HG03159 (cell line): ENCODE results near the gene CNPY4.
A peak's percentile ranks its signal among the peaks of the same experiment; 100 is the strongest.
"Not testable (repeated sequence)": the region's sequence is repeated elsewhere in the genome, so short reads cannot be mapped to it uniquely, and the experiment has no call there.

Source experiments
- ATAC-seq: cut with Tn5 transposase; IDR thresholded peaks from one replicate; pipeline ENCODE4 v1.9.1; 2021; ENCODE audit warnings: mild to moderate bottlenecking, moderate library complexity; ENCODE audit not compliant: unreplicated experiment

Gene CNPY4

DNA sequence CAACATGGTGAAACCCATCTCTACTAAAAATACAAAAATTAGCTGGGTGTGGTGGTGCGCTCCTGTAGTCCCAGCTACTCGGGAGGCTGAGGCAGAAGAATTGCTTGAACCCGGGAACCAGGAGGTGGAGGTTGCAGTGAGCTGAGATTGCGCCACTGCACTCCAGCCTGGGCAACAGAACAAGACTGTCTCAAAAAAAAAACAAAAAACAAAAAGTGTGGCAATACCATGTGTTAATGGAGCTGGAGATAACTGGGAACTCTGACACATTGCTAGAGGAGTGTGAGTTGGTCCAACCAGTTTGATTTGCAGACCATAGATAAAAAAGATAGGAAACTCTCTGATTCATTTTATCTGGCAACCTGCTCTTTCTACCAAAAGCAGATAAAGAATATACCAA, 26.9 kb downstream of the CNPY4 start:
- ATAC-seq = not testable (repeated sequence)

DNA sequence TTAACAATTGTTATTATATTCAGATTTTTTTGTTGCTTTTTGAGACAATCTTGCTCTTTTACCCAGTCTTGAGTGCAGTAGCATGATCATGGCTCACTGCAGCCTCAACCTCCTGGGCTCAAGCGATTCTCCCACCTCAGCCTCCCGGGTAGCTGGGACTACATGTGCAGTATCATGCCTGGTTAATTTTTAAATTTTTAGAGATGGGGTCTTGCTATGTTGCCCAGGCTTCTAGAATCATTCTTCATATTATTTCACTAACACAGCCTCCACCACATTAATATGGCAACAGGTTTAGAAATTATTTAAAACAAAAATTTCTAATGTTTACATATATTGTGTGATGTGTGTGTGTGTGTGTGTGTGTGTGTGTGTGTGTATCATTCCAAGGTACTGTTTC, 27.8 kb downstream of the CNPY4 start:
- no peak for ATAC-seq

- no peak for ATAC-seq
These were observed 28.8 kb downstream of the CNPY4 start for GRCh38 chr7:100148225-100148558.

- peak; percentile 95 for ATAC-seq
These were observed 29.3 kb downstream of the CNPY4 start, which contains the start of gene LAMTOR4 for GRCh38 chr7:100148559-100149328. TSS of gene LAMTOR4 (plus strand) at chr7:100148918. CDS start at chr7:100148973, 55 bp downstream.

DNA sequence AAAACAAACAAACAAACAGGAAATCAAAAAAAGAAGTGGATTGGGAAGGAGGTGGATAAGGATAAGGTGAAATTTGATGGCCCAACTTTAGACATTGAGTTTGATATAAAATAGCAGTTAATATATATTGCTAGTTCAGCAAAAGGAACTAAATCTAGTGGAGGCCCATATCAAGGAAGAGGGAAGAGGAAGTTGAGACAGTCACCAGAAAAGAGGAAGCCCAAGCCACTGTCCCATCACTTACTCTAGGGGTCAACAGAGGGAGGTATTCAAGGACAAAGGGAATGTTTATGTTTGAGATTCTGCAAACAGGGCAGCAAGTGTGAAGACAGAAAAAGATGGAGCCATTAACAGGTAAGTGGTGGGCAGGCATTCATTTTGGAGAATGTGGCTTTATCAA, 33.0 kb downstream of the CNPY4 start:
- no peak for ATAC-seq

- no peak for ATAC-seq
These were observed 33.7 kb downstream of the CNPY4 start for GRCh38 chr7:100152937-100153666.

DNA sequence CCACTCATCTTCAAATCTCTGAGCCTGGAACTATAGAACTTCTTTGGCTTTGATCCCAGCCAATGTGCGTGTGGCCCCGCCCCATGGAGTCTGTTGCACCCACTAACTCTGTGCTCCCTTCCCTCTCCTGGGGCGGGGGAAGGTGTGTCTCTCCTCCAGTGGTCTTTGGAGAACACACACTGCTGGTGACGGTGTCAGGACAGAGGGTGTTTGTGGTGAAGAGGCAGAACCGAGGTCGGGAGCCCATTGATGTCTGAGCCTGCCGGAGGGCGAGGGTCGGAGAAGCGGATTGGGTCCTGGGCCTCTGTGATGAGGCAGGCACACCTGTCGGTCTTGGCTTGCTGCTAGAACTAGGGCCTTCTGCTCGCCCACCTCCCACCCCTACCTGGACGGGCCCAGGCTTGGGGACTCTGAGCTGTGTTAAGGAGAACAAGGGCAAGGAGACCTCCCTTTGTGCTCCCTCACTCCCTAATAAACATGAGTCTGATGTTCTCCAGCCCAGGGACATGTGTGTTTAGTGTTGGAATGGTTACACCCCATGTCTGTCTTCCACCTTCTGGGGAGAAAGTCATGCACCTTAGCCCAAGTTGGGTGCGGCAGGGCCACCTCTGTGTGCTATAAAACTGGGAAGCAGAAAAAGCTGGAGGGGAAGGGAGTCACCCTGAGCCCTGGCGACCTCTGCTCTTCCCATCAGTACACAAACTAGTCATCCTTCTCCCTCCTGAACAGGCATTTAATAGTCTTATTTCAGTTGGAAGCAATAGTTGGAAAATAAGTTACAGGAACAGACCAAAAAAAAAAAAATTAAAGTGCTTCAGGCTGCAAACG, 34.5 kb downstream of the CNPY4 start:
- no peak for ATAC-seq

- ATAC-seq = no peak
These were observed 35.4 kb downstream of the CNPY4 start for GRCh38 chr7:100154651-100155491.

DNA sequence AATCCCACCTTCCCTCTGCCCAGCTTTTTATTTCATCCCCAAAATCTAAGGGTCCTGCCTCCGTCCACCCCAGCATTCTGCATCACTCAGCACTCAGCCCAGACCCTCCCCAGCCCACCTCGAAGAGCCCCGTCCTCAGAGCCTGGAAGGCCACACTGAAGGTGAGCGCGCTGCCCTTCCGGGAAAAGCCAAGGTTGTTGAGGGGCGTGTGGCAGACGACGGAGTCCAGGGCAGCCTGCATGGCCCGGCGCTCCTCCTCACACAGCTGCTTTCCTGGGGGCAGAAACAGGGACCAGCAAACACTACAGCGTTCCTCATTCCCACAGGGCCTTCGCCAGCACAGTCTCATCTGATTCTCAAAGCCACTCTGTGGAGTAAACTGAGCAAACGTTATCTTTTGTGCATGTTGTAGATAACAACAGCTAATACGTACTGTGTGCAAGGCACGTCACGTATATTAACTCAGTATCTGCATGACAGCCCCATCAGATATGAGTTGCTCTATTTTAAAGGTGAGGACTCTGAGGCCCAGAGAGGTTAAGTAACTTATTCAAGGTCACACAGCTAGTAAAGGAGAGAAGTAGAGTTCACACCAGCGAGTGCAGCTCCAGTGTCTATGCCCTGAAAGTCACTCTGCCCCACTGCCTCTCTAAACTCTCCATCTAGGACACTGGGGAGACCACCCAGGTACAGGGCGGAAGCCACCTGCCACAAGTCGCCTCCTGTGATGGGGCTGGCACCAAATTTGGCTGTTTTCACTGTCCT, 36.3 kb downstream of the CNPY4 start:
- no peak for ATAC-seq

- no peak for ATAC-seq
These were observed 37.1 kb downstream of the CNPY4 start for GRCh38 chr7:100156331-100157068.

DNA sequence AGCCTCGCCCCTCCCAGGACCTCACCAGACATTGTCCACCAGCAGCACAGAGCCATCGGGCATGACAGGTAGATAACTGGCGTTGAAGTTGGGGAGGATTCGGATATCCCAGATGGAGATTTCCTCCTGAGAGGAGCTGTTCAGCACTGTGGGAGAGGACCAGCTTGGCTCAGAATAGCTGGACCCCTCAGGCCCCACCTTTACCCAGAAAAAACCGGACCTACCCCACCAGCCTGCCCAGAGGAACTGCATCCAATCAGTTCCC, 37.6 kb downstream of the CNPY4 start:
- no peak for ATAC-seq

DNA sequence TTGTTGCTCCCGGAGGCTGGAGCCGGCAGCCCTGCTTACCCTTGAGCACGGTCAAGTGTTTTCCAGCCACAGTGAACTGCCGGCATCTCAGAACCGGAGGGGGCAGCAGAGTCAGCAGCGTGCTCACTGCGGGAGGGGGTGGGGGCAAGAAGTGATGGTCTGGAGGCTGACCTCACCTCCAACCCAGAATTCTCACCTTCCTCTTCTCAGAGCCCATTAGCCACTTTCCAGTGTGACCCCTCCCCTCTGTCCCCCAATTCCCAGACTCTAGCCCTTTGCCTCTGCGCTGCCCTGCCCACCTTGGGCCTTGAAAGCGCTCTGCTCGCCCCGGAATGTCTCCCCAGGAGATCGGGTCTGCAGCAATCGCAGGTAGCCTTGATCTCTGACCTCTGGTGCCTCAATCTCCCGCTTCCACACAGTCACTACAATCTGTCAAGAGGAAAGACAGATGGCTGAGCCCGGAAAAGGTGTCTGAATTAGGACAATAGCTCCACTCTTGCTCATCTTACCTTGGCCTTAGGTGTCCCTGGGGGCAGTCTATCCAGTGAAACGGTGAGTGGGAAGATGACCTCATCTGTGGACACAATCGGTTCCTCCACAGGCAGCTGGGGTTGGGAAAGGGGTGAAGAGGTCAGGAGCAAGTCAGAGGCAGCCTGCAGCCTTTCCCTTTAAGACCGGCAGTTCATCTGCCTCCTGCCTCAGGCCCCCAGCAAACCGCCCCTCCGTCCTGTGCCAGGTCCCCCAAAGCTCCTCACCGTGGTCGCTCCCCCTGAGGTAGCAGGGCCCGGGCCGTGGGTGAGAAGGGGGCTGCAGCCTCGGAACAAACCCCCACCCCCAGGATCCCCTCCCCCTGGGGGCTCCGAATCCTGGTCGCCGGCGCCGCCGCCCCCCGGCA, 38.1 kb downstream of the CNPY4 start:
- ATAC-seq = peak; percentile 5

DNA sequence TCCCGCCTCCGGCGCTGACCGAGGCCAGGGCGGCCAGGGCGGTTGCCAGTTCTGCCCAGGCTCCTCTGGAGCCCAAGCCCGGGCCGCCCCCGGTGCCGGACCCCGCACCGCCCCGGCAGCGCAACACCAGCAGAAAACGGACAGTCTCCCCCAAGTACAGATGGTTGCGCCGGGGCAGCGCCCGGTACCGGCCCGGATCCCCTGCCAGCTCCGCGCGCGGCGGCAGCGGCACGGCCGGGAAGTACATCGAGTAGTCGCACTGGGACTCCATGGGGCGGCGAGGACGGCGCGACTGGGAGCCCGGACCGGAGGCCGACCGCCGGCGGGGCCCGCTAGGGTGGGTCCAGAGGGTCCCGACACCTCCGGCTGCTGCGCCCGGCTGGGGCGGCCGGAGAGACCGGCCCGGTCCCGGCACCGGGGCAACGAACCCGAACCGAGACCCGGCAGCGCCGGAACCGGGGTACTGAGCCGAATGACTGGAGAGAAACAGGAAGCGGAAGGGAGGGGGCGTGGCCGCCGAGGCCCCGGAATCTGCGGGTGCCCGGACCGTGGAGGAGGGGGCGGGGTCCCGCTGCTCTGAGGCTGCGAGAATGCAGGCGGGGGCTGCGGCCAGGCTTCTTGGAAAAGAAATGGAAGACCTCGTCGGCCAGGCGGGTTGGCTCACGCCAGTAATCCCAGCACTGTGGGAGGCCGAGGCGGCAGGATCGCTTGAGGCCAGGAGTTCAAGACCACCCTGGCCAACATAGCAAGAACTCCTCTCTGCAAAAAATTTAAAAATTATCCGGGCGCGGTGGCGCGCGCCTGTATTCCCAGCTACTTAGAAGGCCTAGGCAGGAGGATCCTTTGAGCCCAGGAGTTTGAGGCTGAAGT, 39.0 kb downstream of the CNPY4 start, which contains the start of gene TRAPPC14:
TSS of gene TRAPPC14 (minus strand) at position 495 of the 870 bp plus-strand sequence. CDS start at position 271, 224 bp downstream.
- ATAC-seq = peak; percentile 74

GRCh38 chr7:100159099-100159623, 39.7 kb downstream of the CNPY4 start:
- no peak for ATAC-seq

DNA sequence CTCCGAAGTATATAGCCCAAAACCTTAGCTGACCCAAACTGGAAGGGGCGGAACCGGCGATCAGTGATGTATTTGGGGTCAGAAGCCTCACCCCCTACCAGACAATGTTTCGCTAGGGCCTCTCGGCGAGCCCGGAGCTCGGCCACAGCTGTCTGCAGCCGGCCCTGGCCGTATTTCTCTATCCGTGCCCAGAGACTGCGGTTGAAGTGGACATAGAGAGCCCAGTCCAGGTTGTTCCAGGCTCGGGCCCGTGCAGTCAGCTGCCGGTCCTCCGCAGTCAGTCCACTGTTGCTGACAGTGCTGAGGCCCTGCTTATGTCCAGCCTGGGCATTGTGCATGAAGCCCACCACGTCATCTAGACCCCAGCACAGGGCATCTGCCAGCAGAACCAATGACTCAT, 40.6 kb downstream of the CNPY4 start:
- no peak for ATAC-seq

- no peak for ATAC-seq
These were observed 43.6 kb downstream of the CNPY4 start for GRCh38 chr7:100163006-100163531.

GRCh38 chr7:100163871-100164270, 44.4 kb downstream of the CNPY4 start:
- no peak for ATAC-seq
